HG03575 (cell line): ENCODE data around the gene CCDC136.

Experiments
- ATAC-seq: cut with Tn5 transposase; IDR thresholded peaks from one replicate; pipeline ENCODE4 v1.9.1; 2021; ENCODE audit not compliant: unreplicated experiment, insufficient number of reproducible peaks, low FRiP score; ENCODE audit errors: extremely low read depth

The CCDC136 gene

GRCh38 chr7:128869138-128869943 is 77.6 kb downstream of the CCDC136 start:
- no peak for ATAC-seq

- no peak for ATAC-seq
Measured at GRCh38 chr7:128869944-128870285, 78.1 kb downstream of the CCDC136 start.

- no peak for ATAC-seq
Measured at GRCh38 chr7:128871050-128871449, 79.3 kb downstream of the CCDC136 start.
